ENCODE data around the gene ARHGAP42. TPM values are rescaled to one million over a fixed set of nuclear protein-coding genes. Genes with fewer than 3 reads are reported as not detected.

Gene ARHGAP42
- total RNA-seq, 2 donors from 2014 or later, result not detected

DNA sequence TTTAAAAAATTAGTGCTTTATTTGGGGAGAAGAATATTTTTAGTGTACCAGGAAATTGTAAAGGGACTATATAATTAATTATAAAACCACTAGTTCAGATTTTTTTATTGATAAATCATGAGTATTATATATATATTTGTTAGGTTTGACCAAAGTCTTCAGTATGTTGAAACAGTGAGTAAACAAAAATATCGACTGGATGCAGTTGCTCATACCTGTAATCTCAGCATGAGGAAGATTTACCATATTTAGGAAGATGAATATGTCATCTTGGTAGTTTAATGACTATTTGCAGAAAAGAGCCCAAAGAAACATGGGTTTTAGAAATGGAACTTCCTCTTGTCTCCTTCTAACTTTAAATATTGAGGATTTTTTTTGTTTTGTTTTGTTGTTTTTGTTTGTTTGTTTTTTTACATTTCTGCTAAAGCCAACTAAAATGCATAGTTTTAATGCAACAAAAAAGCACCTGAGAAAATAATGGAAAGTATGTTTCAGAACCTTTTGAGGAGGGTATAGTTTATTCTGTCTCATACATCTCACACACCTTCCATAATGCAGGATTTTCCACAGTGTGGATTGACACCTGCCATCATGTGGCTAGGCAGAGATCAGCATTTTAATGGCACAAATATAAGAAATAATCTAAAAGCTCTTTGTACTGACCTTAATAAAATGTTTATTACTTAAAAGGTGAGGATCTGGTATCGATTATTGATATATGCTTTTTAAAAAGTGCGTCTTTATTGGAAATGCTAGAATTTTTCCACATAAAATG is 114.3 kb downstream of the ARHGAP42 start:
- Mint-ChIP-seq H3K9me3 (peaks cover 4% of the 10 kb centered on the region), H3K36me3 (ENCODE audit: low read depth) (no peaks in the 10 kb centered on the region), H3K4me1 (no peaks in the 10 kb centered on the region), H3K27ac (no peak overlapping the region), H3K27me3 (no peaks in the 10 kb centered on the region), H3K4me3 (no peak overlapping the region)
- ATAC-seq (replicated peaks), result no peak

DNA sequence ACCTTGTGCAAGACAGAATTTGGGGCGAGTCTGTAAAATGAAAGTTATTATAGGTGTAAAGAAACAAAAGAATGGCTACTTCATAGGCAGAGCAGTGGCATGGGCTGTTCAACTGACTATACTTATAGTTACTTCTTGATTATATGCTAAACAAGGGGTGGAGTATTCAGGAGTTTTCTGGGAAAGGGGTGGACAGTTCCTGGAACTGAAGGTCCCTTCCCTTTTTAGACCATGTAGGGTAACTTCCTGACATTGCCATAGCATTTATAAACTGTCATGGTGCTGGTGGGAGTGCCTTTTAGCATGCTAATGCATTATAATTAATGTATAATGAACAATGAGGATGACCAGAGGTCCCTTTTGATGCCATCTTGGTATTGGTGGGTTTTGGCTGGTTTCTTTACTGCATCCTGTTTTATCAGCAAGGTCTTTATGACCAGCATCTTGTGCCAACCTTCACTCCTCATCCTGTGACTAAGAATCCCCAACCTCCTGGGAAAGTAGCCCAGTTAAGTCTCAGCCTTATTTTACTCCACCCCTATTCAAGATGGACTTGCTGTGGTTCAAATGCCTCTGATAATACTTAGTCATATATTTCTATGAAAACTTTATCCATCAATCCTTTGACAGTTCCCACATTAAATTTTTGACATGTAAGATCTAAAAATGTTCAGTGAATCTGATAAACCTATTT is 118.6 kb downstream of the ARHGAP42 start:
- ATAC-seq (replicated peaks), result no peak
- H3K4me3 Mint-ChIP-seq, result no peak overlapping the region
- no peaks in the 10 kb centered on the region for H3K4me1 Mint-ChIP-seq
- H3K27me3 Mint-ChIP-seq, result no peaks in the 10 kb centered on the region
- no peaks in the 10 kb centered on the region for H3K36me3 Mint-ChIP-seq (ENCODE audit: low read depth)
- H3K9me3 Mint-ChIP-seq, result peaks cover 8% of the 10 kb centered on the region
- no peak overlapping the region for H3K27ac Mint-ChIP-seq

DNA sequence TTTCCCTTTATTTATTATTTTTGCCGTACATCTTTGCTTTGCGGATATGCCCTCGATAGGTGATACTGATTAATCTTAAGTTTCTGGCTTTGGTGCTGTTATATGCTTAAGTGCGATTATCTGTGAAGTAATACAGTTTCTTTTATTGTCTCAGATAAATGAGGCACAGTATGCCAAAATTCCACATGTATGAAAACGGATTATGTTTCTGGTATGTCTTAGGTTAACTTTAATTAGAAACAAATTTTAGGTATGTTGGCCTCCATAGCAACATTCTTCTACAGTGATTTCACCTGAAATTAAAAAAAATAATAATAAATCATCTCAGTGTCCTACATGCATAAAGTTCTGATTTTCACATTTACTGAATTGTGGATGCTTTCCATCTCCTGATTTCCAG is 119.2 kb downstream of the ARHGAP42 start:
- no peak for ATAC-seq (replicated peaks)
- no peak overlapping the region for H3K4me3 Mint-ChIP-seq
- H3K27me3 Mint-ChIP-seq, result no peaks in the 10 kb centered on the region
- H3K27ac Mint-ChIP-seq, result no peak overlapping the region
- no peaks in the 10 kb centered on the region for H3K4me1 Mint-ChIP-seq
- peaks cover 8% of the 10 kb centered on the region for H3K9me3 Mint-ChIP-seq
- no peaks in the 10 kb centered on the region for H3K36me3 Mint-ChIP-seq (ENCODE audit: low read depth)

DNA sequence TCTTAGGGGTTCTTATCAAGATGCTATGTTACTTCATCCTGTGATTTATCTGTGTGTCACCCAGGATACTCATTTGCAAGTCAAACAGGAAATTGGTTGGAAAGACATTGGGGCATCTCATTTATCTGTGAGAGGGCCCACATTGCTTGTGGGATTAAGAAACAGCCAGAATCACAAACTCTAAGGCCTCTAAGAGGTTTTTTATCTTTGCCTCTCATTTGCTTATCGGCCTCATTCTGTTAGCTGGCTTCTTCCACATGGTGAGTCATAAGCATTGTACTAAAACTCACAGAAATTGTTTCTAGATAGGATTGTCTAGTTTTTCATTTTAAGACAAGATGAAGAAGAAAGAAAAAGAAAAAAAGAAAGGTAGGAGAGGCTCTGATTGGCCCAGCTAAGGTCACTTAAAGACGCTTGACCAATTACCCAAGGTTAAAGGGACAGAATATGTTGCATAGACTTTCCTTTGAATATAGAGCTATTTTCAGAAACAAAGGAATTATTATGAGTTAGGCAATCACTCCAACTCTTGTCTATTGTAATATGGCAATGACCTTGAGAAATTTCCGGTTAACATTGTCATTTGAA is 121.9 kb downstream of the ARHGAP42 start:
- Mint-ChIP-seq H3K27ac (no peak overlapping the region), H3K27me3 (no peaks in the 10 kb centered on the region), H3K36me3 (ENCODE audit: low read depth) (no peaks in the 10 kb centered on the region), H3K4me3 (no peak overlapping the region), H3K4me1 (no peaks in the 10 kb centered on the region), H3K9me3 (peaks cover 8% of the 10 kb centered on the region)
- no peak for ATAC-seq (replicated peaks)

DNA sequence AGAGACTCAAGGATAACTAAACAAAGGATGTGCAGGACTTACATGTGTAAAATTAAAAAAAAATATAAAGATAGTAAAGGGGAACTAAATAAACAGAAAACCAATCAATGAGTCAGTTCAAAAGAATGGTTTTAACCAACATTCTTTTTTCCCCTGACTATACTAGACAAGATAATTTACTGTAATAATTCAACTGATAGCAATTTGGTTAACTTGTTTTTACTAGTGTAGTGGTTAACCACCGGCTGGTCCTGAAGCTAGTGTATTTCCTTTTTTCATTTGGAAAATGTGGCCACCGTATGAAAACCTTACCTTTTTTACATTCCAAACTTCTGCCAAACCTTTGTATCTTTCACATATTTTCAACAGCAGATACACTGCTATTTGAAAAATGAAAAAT is 123.1 kb downstream of the ARHGAP42 start:
- H3K36me3 Mint-ChIP-seq (ENCODE audit: low read depth), result no peaks in the 10 kb centered on the region
- no peak overlapping the region for H3K4me3 Mint-ChIP-seq
- no peaks in the 10 kb centered on the region for H3K4me1 Mint-ChIP-seq
- H3K9me3 Mint-ChIP-seq, result peaks cover 8% of the 10 kb centered on the region
- ATAC-seq (replicated peaks), result no peak
- H3K27ac Mint-ChIP-seq, result no peak overlapping the region
- H3K27me3 Mint-ChIP-seq, result no peaks in the 10 kb centered on the region

DNA sequence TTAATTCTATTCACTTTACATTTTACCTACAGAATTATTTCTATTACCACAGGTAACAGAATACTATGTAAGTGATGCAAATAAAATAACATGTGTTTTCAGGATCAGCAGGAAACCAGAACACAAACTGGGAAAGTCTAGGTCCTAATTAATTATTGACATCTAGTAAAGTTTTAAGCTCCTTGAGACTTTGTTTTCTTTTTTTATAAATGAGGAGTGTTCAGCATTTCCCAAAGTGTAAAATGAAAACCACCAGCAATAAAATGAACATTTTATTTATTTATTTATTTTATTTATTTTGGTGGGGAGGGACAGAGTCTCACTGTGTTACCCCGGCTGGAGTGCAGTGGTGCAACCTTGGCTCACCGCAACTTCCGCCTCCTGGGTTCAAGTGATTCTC is 123.6 kb downstream of the ARHGAP42 start:
- no peak for ATAC-seq (replicated peaks)
- Mint-ChIP-seq H3K4me3 (no peak overlapping the region), H3K36me3 (ENCODE audit: low read depth) (no peaks in the 10 kb centered on the region), H3K4me1 (no peaks in the 10 kb centered on the region), H3K27ac (no peak overlapping the region), H3K27me3 (no peaks in the 10 kb centered on the region), H3K9me3 (peaks cover 8% of the 10 kb centered on the region)

DNA sequence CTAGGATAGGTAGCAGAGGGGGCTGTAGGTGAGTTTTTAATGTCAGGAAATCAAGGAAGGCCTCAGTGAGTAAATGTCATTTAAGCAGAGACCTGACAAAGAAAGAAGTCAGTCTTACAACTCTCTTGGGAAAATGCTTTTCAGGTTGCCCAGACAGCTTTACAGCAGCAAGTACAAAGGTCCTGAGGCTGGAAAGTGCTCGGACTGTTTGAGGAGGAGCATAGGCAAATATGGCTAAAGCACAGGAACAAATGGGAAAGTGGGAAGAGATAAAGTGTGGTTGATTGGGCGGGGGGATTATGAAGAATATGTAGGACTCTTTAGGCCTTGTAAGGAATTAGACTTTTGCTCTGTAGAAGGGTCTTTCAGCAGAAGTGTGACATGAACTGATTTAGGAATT is 125.4 kb downstream of the ARHGAP42 start:
- no peaks in the 10 kb centered on the region for H3K27me3 Mint-ChIP-seq
- peaks cover 12% of the 10 kb centered on the region for H3K9me3 Mint-ChIP-seq
- H3K27ac Mint-ChIP-seq, result no peak overlapping the region
- ATAC-seq (replicated peaks), result no peak
- no peaks in the 10 kb centered on the region for H3K36me3 Mint-ChIP-seq (ENCODE audit: low read depth)
- no peaks in the 10 kb centered on the region for H3K4me1 Mint-ChIP-seq
- H3K4me3 Mint-ChIP-seq, result no peak overlapping the region

DNA sequence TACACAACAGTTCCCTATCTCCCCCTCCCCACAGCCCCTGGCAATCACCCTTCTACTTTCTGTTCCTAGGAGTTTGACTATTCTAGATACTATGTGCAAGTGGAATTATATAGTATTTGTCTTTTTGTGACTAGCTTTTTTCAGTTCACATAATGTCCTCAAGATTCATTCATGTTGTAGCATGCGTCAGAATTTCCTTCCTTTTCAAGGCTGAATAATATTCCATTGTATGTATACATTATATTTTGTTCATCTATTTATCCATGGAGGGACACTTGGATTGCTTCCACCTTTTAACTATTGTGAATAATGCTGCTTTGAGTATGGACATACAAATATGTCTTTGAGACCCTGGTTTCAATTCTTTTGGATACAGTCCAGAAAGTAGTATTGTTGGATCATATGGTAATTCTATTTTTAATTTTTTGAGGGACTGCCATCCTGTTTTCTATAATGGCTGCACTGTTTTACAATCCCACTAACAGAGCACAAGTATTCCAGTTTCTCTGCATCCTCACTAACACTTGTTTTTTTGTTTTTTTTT is 128.8 kb downstream of the ARHGAP42 start:
- Mint-ChIP-seq H3K36me3 (ENCODE audit: low read depth) (no peaks in the 10 kb centered on the region), H3K9me3 (peaks cover 19% of the 10 kb centered on the region), H3K27ac (no peak overlapping the region), H3K4me3 (no peak overlapping the region), H3K4me1 (no peaks in the 10 kb centered on the region), H3K27me3 (no peaks in the 10 kb centered on the region)
- ATAC-seq (replicated peaks), result no peak

DNA sequence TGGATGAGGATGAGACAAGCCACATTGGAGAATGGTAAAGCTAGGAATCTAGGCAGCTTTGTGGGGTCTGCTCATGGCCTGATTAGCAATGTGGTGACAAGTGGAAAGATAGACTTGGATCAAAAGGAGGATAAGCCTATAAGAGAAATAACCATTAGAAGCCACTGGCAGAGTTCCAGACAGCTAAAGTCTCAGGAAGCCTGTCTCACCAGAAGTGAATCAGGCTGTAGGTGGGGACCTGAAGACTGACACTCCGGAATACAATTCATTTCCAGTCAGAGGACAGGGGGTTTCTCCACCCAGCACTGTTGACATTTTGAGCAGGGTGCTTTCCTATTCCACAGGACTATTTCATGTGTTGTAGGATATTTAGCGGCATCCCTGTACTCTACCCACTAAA is 129.7 kb downstream of the ARHGAP42 start:
- Mint-ChIP-seq H3K36me3 (ENCODE audit: low read depth) (no peaks in the 10 kb centered on the region), H3K4me1 (no peaks in the 10 kb centered on the region), H3K4me3 (no peak overlapping the region), H3K27me3 (no peaks in the 10 kb centered on the region), H3K9me3 (peaks cover 19% of the 10 kb centered on the region), H3K27ac (no peak overlapping the region)
- no peak for ATAC-seq (replicated peaks)

DNA sequence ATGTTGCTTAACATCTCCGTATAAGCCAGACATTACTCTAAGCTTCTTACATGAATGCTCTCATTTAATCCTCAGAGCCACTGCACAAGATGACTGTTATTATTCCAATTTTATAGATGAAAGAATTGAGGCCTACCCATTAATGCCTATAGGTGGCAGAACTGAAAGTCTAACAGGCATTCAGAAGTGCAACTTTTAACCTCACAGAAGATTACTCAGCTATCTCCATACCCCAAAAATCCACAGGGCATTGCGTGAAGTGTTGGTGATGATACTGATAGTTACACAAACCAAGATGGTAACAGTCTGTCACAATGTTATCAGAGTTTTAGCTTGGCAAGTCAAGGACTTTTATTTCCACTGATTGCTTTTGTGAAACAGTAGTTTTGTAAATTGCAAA is 130.5 kb downstream of the ARHGAP42 start:
- H3K36me3 Mint-ChIP-seq (ENCODE audit: low read depth), result no peaks in the 10 kb centered on the region

DNA sequence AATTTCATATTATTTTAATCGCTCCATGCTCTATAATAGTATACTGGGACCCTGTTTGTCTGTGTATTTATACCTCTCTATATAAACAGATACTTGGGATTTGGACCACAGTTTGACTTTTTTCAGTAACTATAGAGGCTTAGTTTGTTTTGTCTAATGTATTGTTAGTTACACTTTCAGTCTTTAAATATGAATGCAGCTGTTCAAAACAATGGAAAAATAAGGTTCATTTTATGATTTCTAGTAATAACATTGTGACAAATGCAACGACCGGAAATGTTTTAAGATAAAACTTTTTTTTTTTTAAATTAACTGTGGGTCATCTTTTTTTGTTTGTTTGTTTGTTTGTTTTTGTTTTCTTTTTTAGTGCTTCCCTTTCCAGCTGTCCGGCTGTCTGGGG is 133.5 kb downstream of the ARHGAP42 start:
- Mint-ChIP-seq H3K36me3 (ENCODE audit: low read depth) (no peaks in the 10 kb centered on the region), H3K27me3 (no peaks in the 10 kb centered on the region), H3K27ac (no peak overlapping the region), H3K4me3 (no peak overlapping the region), H3K4me1 (no peaks in the 10 kb centered on the region), H3K9me3 (peaks cover 15% of the 10 kb centered on the region)
- no peak for ATAC-seq (replicated peaks)

More for the DNA sequence above, 130.5 kb downstream of the ARHGAP42 start:
- Mint-ChIP-seq H3K4me3 (no peak overlapping the region), H3K9me3 (peaks cover 15% of the 10 kb centered on the region), H3K27ac (no peak overlapping the region), H3K27me3 (no peaks in the 10 kb centered on the region), H3K4me1 (no peaks in the 10 kb centered on the region)
- no peak for ATAC-seq (replicated peaks)

DNA sequence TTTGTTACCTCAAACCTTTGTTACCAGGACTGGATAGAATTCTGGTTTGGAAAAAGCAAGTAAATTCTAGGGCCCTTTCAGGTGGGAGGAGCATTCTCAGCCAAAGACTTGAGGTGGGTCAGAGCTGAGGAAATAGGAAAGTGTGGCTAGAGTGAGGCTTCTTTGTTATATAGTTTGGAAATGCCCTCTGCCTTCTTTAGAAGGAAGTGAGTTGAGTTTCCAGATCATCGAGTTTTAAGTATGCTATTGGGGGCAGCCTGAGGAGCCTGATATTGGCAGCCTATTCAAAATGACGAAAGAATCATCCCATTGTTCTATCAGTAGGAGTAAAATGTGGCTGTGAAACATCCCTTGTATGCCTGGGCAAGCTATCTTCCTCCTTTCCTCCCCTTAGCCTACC is 134.1 kb downstream of the ARHGAP42 start:
- Mint-ChIP-seq H3K4me1 (no peaks in the 10 kb centered on the region), H3K4me3 (no peak overlapping the region), H3K36me3 (ENCODE audit: low read depth) (no peaks in the 10 kb centered on the region), H3K27ac (no peak overlapping the region), H3K27me3 (no peaks in the 10 kb centered on the region), H3K9me3 (peaks cover 14% of the 10 kb centered on the region)
- ATAC-seq (replicated peaks), result no peak

DNA sequence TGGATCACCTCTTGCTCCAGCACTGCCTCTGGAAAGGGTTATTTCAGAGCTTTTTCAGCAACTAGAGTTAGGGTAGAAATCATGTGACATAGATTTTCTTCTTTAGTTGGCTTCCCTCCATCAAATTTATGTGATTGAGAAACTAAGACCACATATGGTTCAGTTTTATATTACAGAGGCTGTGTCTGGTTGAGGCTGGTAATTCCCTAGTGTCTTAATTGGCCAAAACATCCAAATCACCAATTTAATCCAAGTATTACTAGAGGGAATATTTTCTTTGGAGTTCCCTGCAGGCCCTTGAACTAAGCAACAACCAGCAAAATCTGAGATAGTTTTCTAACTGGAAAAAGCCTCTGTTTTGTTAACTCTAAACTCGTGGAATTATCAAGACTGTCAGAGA is 136.3 kb downstream of the ARHGAP42 start:
- ATAC-seq (replicated peaks), result no peak
- Mint-ChIP-seq H3K4me1 (no peaks in the 10 kb centered on the region), H3K9me3 (peaks cover 5% of the 10 kb centered on the region), H3K36me3 (ENCODE audit: low read depth) (no peaks in the 10 kb centered on the region), H3K4me3 (no peak overlapping the region), H3K27ac (no peak overlapping the region), H3K27me3 (no peaks in the 10 kb centered on the region)

DNA sequence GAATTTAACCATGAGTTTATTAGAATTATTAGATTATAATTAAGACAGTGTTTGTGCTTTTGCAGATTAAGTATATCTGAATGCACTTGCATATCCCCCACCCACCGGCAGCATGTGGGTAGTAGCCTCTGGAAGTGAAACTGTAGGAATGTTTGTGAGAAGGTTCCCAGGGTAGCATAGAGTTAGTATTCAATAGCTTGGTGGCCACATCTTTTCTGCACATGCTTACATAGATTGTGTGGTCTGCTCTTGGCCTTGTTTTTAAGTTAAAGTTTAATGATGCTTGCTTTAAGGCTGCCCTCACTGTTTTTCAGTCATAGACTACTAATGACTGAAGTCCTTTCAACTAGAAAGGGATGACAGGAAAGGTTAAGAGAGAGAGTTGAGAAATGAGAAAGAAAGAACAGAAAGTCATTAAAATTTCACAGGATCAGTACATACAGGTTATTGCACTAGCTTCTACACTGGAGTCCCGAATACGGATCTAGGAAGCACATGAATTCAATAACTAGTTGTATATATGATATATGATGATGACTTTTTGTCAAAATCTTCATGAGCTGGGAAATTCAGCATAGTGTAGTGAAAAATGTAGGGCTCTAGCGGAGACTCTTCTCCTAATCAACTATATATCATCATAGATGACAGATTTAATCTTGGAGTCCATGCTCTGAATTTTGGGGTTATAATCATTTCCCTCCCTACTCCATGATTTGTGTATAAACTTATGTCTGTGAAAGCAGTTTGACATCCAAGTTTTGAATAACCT is 137.1 kb downstream of the ARHGAP42 start:
- Mint-ChIP-seq H3K36me3 (ENCODE audit: low read depth) (no peaks in the 10 kb centered on the region), H3K9me3 (peaks cover 1% of the 10 kb centered on the region), H3K27ac (no peak overlapping the region), H3K27me3 (no peaks in the 10 kb centered on the region), H3K4me3 (no peak overlapping the region), H3K4me1 (no peaks in the 10 kb centered on the region)
- ATAC-seq (replicated peaks), result no peak

Measured in activated T-helper 17 cell treated with anti-CD3 and anti-CD28 coated beads, Interleukin-2, amount 50 U/mL, for 72 hours (primary cell).